GM12878 (cell line): ENCODE measurements around the gene WDR13. TPM values are rescaled to one million over a fixed set of nuclear protein-coding genes. Genes with fewer than 3 reads are reported as not detected.

Source experiments
- ATAC-seq: fragments of 200-7000 bp; cut with Tn5 transposase; 3 replicates; pipeline ENCODE4 v1.9.1; 2020; ENCODE audit warnings: mild to moderate bottlenecking, moderate library complexity
- BruUV-seq: library from RNA; stranded (reverse); fragments of 400-500 nt; replicated peaks from 2 replicates; lab custom pipeline; 2021; lab: Mats Ljungman, UMichigan
- CTCF ChIA-PET: fragments of 300-600 bp; sonication (Branson Sonifier 250); formaldehyde crosslinking; extraction: SDS; loops from one replicate; lab custom pipeline; 2021; ENCODE audit warnings: inconsistent platforms; lab: Yijun Ruan, JAX
- POLR2A ChIA-PET: fragments of 350-600 bp; formaldehyde crosslinking; extraction: SDS; loops from one replicate; lab custom pipeline; 2021; ENCODE audit warnings: inconsistent platforms; lab: Charles Lee
- RAD21 ChIA-PET: fragments of 300-600 bp; sonication (Branson Sonifier 250); formaldehyde crosslinking; loops from one replicate; lab custom pipeline; 2023; ENCODE audit warnings: antibody characterized with exemption; ENCODE audit not compliant: unreplicated experiment; lab: Charles Lee
- SMC1A ChIA-PET: fragments of 300-600 bp; sonication (Branson Sonifier 250); formaldehyde crosslinking; loops from one replicate; lab custom pipeline; 2023; ENCODE audit not compliant: unreplicated experiment, uncharacterized antibody; lab: Charles Lee
- DNase-seq: peaks from one replicate; pipeline ENCODE4 v3.0.0-alpha.2; 2011; ENCODE audit warnings: low read depth, low spot score
- FAIRE-seq: peaks from 3 replicates; lab custom pipeline; 2011; peaks lifted over from hg19 to GRCh38; lab: Jason Lieb, UNC
- H2AFZ ChIP-seq: 2 replicates; pipeline ENCODE4 v1.6.0; 2011; ENCODE audit warnings: low read depth, low read length, control low read depth; ENCODE audit not compliant: control insufficient read depth
- H3K27ac ChIP-seq: 2 replicates; pipeline ENCODE4 v1.5.1; 2011; ENCODE audit warnings: control low read depth; ENCODE audit not compliant: control insufficient read depth, insufficient read depth
- H3K27me3 ChIP-seq, 2 experiments: replicated peaks in 1 of 2; 2 replicates each; pipeline versions ENCODE4 v1.6.0 to v1.6.1; 2011; ENCODE audit warnings: low read length in 1 of 2; ENCODE audit not compliant: control insufficient read depth in 2 of 2, insufficient read depth in 2 of 2
- H3K36me3 ChIP-seq, 2 experiments: 2 replicates each; pipeline ENCODE4 v1.5.1; 2011; ENCODE audit warnings: low read length in 1 of 2; ENCODE audit not compliant: control insufficient read depth in 2 of 2, insufficient read depth in 2 of 2
- H3K4me1 ChIP-seq: 2 replicates; pipeline ENCODE4 v1.6.1; 2011; ENCODE audit warnings: mild to moderate bottlenecking, low read length, moderate library complexity, mixed read lengths; ENCODE audit not compliant: control insufficient read depth, insufficient read depth
- H3K4me2 ChIP-seq: 2 replicates; pipeline ENCODE4 v1.6.0; 2011; ENCODE audit warnings: control low read depth; ENCODE audit not compliant: control insufficient read depth, insufficient read depth
- H3K4me3 ChIP-seq: fragments of 200-600 bp; sonication (generic); 2 replicates; pipeline ENCODE4 v1.5.1; 2016
- H3K79me2 ChIP-seq: 2 replicates; pipeline ENCODE4 v1.6.0; 2011; ENCODE audit warnings: low read length; ENCODE audit not compliant: control insufficient read depth, insufficient read depth
- H3K9ac ChIP-seq: 2 replicates; pipeline ENCODE4 v1.8.0; 2011; ENCODE audit warnings: low read length, control low read depth, mixed read lengths; ENCODE audit not compliant: control insufficient read depth, insufficient read depth
- H3K9me3 ChIP-seq: replicated peaks from 3 replicates; pipeline ENCODE4 v1.5.1; 2011; ENCODE audit warnings: mild to moderate bottlenecking, low read length; ENCODE audit not compliant: control insufficient read depth, insufficient read depth
- H4K20me1 ChIP-seq: 2 replicates; pipeline ENCODE4 v1.6.0; 2011; ENCODE audit not compliant: control insufficient read depth, insufficient read depth
- CREM ChIP-seq: IDR thresholded peaks from 2 replicates; pipeline ENCODE4 v1.6.1; 2014; ENCODE audit warnings: antibody characterized with exemption, low read depth
- PKNOX1 ChIP-seq: fragments of 450-650 bp; IDR thresholded peaks from 2 replicates; pipeline ENCODE4 v1.6.1; 2016; ENCODE audit warnings: mild to moderate bottlenecking
- SREBF1 ChIP-seq: IDR thresholded peaks from 2 replicates; pipeline ENCODE4 v1.6.1; 2012; ENCODE audit warnings: mild to moderate bottlenecking, low read length
- ZBTB4 ChIP-seq: fragments of 450-650 bp; formaldehyde crosslinking; IDR thresholded peaks from 2 replicates; pipeline ENCODE4 v1.4.0; 2022; ENCODE audit warnings: mild to moderate bottlenecking, moderate library complexity
- WGBS: methylation state at CpG from one replicate; pipeline ENCODE4 v1.1.6; 2016; ENCODE audit warnings: low lambda C conversion rate; ENCODE audit not compliant: insufficient replicate concordance, insufficient coverage; ENCODE audit errors: missing lambda C conversion rate; 5-methylcytosine and 5-hydroxymethylcytosine counted together
- in situ Hi-C: fragments of 300-500 bp; cut with MboI; formaldehyde crosslinking; loops from 9 replicates; pipeline ENCODE4 v1.14.3; 2018; ENCODE audit warnings: mixed read lengths
- intact Hi-C: fragments of 100-400 bp; cut with micrococcal nuclease; formaldehyde crosslinking; loops from one replicate; pipeline ENCODE4 v1.14.2; 2022; ENCODE audit not compliant: unreplicated experiment
- polyA plus RNA-seq, 11 experiments: library from polyadenylated mRNA; depleted of rRNA in 4 of 11; unstranded in 6 of 11; stranded (reverse) in 5 of 11; fragments of >200 nt; fragmentation: Nextera tagmentation in 4 of 11; fragmentation: Illumina TruSeq in 1 of 11; extraction: Ambion mirVana in 4 of 11; extraction: Trizol in 1 of 11; gene quantifications; 1 replicate in 1 of 11; 2 replicates in 10 of 11; pipeline versions ENCODE4 v1.2.1 to v1.2.3, GENCODE V29; 2011 to 2016; ENCODE audit warnings: inconsistent platforms in 2 of 11, missing spikeins in 2 of 11, low read depth in 1 of 11
- total RNA-seq, 4 experiments: library from RNA; depleted of rRNA in 3 of 4; stranded (reverse); fragments of >200 nt in 3 of 4; fragmentation: Illumina TruSeq in 1 of 4; extraction: Trizol in 1 of 4; gene quantifications; 2 replicates each; pipeline versions ENCODE4 v1.2.1 to v1.2.3, GENCODE V29; 2013 to 2021

Gene WDR13
- total and polyA plus RNA-seq, 10 of the 15 experiments (the other 5 are each of a cell fraction or from before 2014, with no cell fraction given) = 6.9 to 62.7 (median 28.9) TPM

GRCh38 chrX:48560056-48560455 lies 37.2 kb upstream of the WDR13 start:
- peaks cover 0 to 5% of the 10 kb centered on the region in 2 experiments; a peak in 2 of 4 replicates for H3K36me3 ChIP-seq
- ChIA-PET CTCF (no interaction called here), RAD21 (no interaction called here), SMC1A (no interaction called here), POLR2A (no interaction called here)
- ATAC-seq (no peak), FAIRE-seq (no peak), DNase-seq (no peak)
- in situ Hi-C loops = no loop called here
- 79% methylated on average over 14 of the region's 14 CpGs for WGBS
- intact Hi-C loops = no loop called here
- no peak overlapping the region for H3K4me2 ChIP-seq
- H2AFZ ChIP-seq = no peak overlapping the region
- H3K4me1 ChIP-seq = no peaks in the 10 kb centered on the region
- H3K27ac ChIP-seq = no peak overlapping the region
- TF ChIP-seq ZBTB4 (CRISPR knock-in tag) = no peak
- H4K20me1 ChIP-seq = no peaks in the 10 kb centered on the region
- no TSS peak for BruUV-seq
- H3K4me3 ChIP-seq = no peak overlapping the region
- H3K9ac ChIP-seq = no peak overlapping the region
- H3K9me3 ChIP-seq = no peaks in the 10 kb centered on the region; the same call in 2 of the 3 replicates
- H3K79me2 ChIP-seq = no peaks in the 10 kb centered on the region
- H3K27me3 ChIP-seq = no peaks in the 10 kb centered on the region

- Histone ChIP-seq H3K4me1 (no peaks in the 10 kb centered on the region), H2AFZ (no peak overlapping the region), H3K36me3 (peaks cover 0 to 5% of the 10 kb centered on the region in 2 experiments; a peak in 2 of 4 replicates), H3K79me2 (no peaks in the 10 kb centered on the region), H3K4me3 (no peak overlapping the region), H3K9me3 (no peaks in the 10 kb centered on the region; the same call in 2 of the 3 replicates), H3K27ac (no peak overlapping the region), H3K27me3 (no peaks in the 10 kb centered on the region), H3K9ac (no peak overlapping the region), H4K20me1 (no peaks in the 10 kb centered on the region), H3K4me2 (no peak overlapping the region)
- ATAC-seq (no peak), DNase-seq (no peak), FAIRE-seq (no peak)
- ChIA-PET SMC1A (no interaction called here), RAD21 (no interaction called here), CTCF (no interaction called here), POLR2A (no interaction called here)
- no TSS peak for BruUV-seq
- TF ChIP-seq CREM (no peak), PKNOX1 (no peak), SREBF1 (no peak)
- 96% methylated on average over 12 of the region's 12 CpGs for WGBS
- intact Hi-C loops = no loop called here
- in situ Hi-C loops = no loop called here
Observed at GRCh38 chrX:48560681-48561080, 36.6 kb upstream of the WDR13 start.
